Smooth muscle cell (in vitro differentiated cells): ENCODE data around the gene HUNK. TPM values are rescaled to one million over a fixed set of nuclear protein-coding genes. Genes with fewer than 3 reads are reported as not detected.

ENCODE experiments used
- DNase-seq: peaks from one replicate; lab custom pipeline; 2025; ENCODE audit not compliant: unreplicated experiment; lab: John Stamatoyannopoulos, UW
- H2AFZ ChIP-seq: fragments of 200-600 bp; sonication (generic); 2 replicates; pipeline ENCODE4 v1.6.0; 2016; ENCODE audit warnings: antibody characterized with exemption, low read depth, mild to moderate bottlenecking
- H3F3A ChIP-seq: fragments of 200-600 bp; sonication (generic); 2 replicates; pipeline ENCODE4 v1.6.0; 2017; ENCODE audit warnings: antibody characterized with exemption, low read depth
- H3K27ac ChIP-seq: fragments of 200-600 bp; sonication (generic); 2 replicates; pipeline ENCODE4 v1.5.1; 2016; ENCODE audit warnings: low read depth, mild to moderate bottlenecking
- H3K27me3 ChIP-seq: fragments of 200-600 bp; sonication (generic); 2 replicates; pipeline ENCODE4 v1.6.1; 2016; ENCODE audit warnings: low read depth, mild to moderate bottlenecking
- H3K36me3 ChIP-seq: fragments of 200-600 bp; sonication (generic); 2 replicates; pipeline ENCODE4 v1.5.1; 2016; ENCODE audit warnings: low read depth
- H3K4me1 ChIP-seq: fragments of 200-600 bp; sonication (generic); 2 replicates; pipeline ENCODE4 v1.5.1; 2016; ENCODE audit warnings: low read depth
- H3K4me2 ChIP-seq: fragments of 200-600 bp; sonication (generic); 2 replicates; pipeline ENCODE4 v1.6.0; 2016; ENCODE audit warnings: mild to moderate bottlenecking
- H3K4me3 ChIP-seq: fragments of 200-600 bp; sonication (generic); 2 replicates; pipeline ENCODE4 v1.5.1; 2016; ENCODE audit warnings: mild to moderate bottlenecking
- H3K79me2 ChIP-seq: fragments of 200-600 bp; sonication (generic); 2 replicates; pipeline ENCODE4 v1.6.0; 2016; ENCODE audit warnings: low read depth, mild to moderate bottlenecking
- H3K9ac ChIP-seq: fragments of 200-600 bp; sonication (generic); 2 replicates; pipeline ENCODE4 v1.6.0; 2016; ENCODE audit warnings: low read depth
- H3K9me3 ChIP-seq: fragments of 200-600 bp; sonication (generic); replicated peaks from 2 replicates; pipeline ENCODE4 v1.5.1; 2016; ENCODE audit warnings: low read depth
- H4K20me1 ChIP-seq: fragments of 200-600 bp; sonication (generic); 2 replicates; pipeline ENCODE4 v1.6.0; 2016; ENCODE audit warnings: low read depth
- CTCF ChIP-seq: fragments of 200-600 bp; sonication (generic); IDR thresholded peaks from 2 replicates; pipeline ENCODE4 v1.5.1; 2017; ENCODE audit warnings: borderline replicate concordance, mild to moderate bottlenecking, antibody characterized with exemption; ENCODE audit not compliant: insufficient read depth, poor library complexity, severe bottlenecking
- WGBS: methylation state at CpG from one replicate; pipeline ENCODE4 v1.1.7; 2016; ENCODE audit warnings: low lambda C conversion rate; 5-methylcytosine and 5-hydroxymethylcytosine counted together
- polyA plus RNA-seq: library from polyadenylated mRNA; unstranded; fragments of >200 nt; fragmentation: Nextera tagmentation; extraction: Ambion mirVana; gene quantifications from 2 replicates; pipeline ENCODE4 v1.2.1, GENCODE V29; 2016
- total RNA-seq: library from RNA; depleted of rRNA; stranded (reverse); fragments of >200 nt; gene quantifications from 2 replicates; pipeline ENCODE4 v1.2.3, GENCODE V29; 2014

The HUNK gene
- total and polyA plus RNA-seq, 2 experiments from 2014 or later: 5.5 to 11.6 TPM

- 84% methylated on average over 12 of the region's 12 CpGs for WGBS
- Histone ChIP-seq H3K79me2 (no peaks in the 10 kb centered on the region), H3F3A (no peaks in the 10 kb centered on the region), H2AFZ (no peak overlapping the region), H3K36me3 (no peaks in the 10 kb centered on the region), H3K4me3 (no peak overlapping the region), H4K20me1 (no peaks in the 10 kb centered on the region), H3K27me3 (no peaks in the 10 kb centered on the region), H3K4me2 (no peak overlapping the region), H3K9me3 (no peaks in the 10 kb centered on the region), H3K9ac (no peak overlapping the region), H3K4me1 (no peaks in the 10 kb centered on the region), H3K27ac (no peak overlapping the region)
- no peak for TF ChIP-seq CTCF
- DNase-seq: no peak
These were observed 148.6 kb downstream of the HUNK start for GRCh38 chr21:32021319-32021994.

DNA sequence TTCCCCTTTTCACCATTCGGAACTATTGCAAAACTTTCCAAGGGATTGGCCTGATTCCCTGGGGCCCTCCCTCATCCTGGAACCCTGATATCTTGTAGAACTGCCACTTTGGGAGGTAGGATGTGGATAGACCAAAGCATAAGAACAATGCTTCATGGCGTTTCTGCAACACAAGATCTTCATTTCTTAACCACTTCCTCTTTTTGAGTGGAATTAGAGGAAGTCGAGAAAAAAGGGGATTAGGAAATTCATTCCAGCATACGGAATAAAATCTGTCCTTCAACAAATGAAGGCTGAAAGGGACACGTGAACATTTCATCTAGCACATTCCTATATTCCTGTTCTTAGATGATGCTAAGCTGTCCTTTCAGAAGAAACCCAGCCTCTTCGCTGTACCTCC lies 149.3 kb downstream of the HUNK start:
- no peaks in the 10 kb centered on the region for H3K4me1 ChIP-seq
- no peak overlapping the region for H3K4me2 ChIP-seq
- H3K36me3 ChIP-seq: no peaks in the 10 kb centered on the region
- no peak for TF ChIP-seq CTCF
- H3K9ac ChIP-seq: no peak overlapping the region
- no peaks in the 10 kb centered on the region for H4K20me1 ChIP-seq
- no peaks in the 10 kb centered on the region for H3K27me3 ChIP-seq
- H3K4me3 ChIP-seq: no peak overlapping the region
- no peaks in the 10 kb centered on the region for H3K9me3 ChIP-seq
- no peak overlapping the region for H2AFZ ChIP-seq
- DNase-seq: no peak
- WGBS: 88% methylated on average over 6 of the region's 6 CpGs
- no peaks in the 10 kb centered on the region for H3K79me2 ChIP-seq
- H3K27ac ChIP-seq: no peak overlapping the region
- no peaks in the 10 kb centered on the region for H3F3A ChIP-seq

DNA sequence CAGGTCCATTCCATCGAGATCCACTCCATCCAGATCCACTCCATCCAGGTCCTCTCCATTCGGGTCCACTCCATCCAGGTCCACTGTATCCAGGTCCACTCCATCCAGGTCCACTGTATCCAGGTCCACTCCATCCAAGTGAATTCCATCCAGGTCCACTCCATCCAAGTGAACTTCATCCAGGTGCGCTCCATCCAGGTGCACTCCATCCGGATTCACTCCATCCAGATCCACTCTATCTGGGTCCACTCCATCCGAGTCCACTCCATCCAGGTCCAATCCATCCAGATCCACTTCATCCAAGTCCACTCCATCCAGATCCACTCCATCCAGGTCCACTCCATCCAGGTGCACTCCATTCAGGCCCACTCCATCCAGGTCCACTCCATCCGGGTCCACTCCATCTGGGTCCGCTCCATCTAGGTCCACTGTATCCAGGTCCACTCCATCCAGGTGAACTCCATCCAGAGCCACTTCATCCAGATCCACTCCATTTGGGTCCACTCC lies 157.4 kb downstream of the HUNK start:
- H3K36me3 ChIP-seq: no peaks in the 10 kb centered on the region
- no peak overlapping the region for H3K9ac ChIP-seq
- WGBS: 79% methylated on average over 7 of the region's 7 CpGs
- no peak overlapping the region for H2AFZ ChIP-seq
- TF ChIP-seq CTCF: no peak
- H3K79me2 ChIP-seq: no peaks in the 10 kb centered on the region
- no peak overlapping the region for H3K27ac ChIP-seq
- no peaks in the 10 kb centered on the region for H3K9me3 ChIP-seq
- H3K27me3 ChIP-seq: no peaks in the 10 kb centered on the region
- no peak overlapping the region for H3K4me2 ChIP-seq
- H3F3A ChIP-seq: no peaks in the 10 kb centered on the region
- no peak for DNase-seq
- H3K4me3 ChIP-seq: no peak overlapping the region
- H3K4me1 ChIP-seq: no peaks in the 10 kb centered on the region
- H4K20me1 ChIP-seq: no peaks in the 10 kb centered on the region

- H3K4me2 ChIP-seq: no peak overlapping the region
- H3K4me3 ChIP-seq: no peak overlapping the region
- H3K9me3 ChIP-seq: no peaks in the 10 kb centered on the region
- H4K20me1 ChIP-seq: no peaks in the 10 kb centered on the region
- H3K27ac ChIP-seq: no peak overlapping the region
- H3K79me2 ChIP-seq: no peaks in the 10 kb centered on the region
- H3K27me3 ChIP-seq: no peaks in the 10 kb centered on the region
- no peak for DNase-seq
- no peak overlapping the region for H3K9ac ChIP-seq
- WGBS: 92% methylated on average over 5 of the region's 5 CpGs
- TF ChIP-seq CTCF: no peak
- H3F3A ChIP-seq: no peaks in the 10 kb centered on the region
- no peaks in the 10 kb centered on the region for H3K36me3 ChIP-seq
- no peaks in the 10 kb centered on the region for H3K4me1 ChIP-seq
- H2AFZ ChIP-seq: no peak overlapping the region
These were observed 162.0 kb downstream of the HUNK start for GRCh38 chr21:32034850-32035249.
